ENCODE data around the gene TTLL3. TPM values are rescaled to one million over a fixed set of nuclear protein-coding genes. Genes with fewer than 3 reads are reported as not detected.
A peak's percentile ranks its signal among the peaks of the same experiment; 100 is the strongest.
"Not testable (repeated sequence)": the region's sequence is repeated elsewhere in the genome, so short reads cannot be mapped to it uniquely, and the experiment has no call there.

Gene TTLL3
- total and polyA plus RNA-seq, 11 donors: 4.7 to 30.3 (median 11.8) TPM

DNA sequence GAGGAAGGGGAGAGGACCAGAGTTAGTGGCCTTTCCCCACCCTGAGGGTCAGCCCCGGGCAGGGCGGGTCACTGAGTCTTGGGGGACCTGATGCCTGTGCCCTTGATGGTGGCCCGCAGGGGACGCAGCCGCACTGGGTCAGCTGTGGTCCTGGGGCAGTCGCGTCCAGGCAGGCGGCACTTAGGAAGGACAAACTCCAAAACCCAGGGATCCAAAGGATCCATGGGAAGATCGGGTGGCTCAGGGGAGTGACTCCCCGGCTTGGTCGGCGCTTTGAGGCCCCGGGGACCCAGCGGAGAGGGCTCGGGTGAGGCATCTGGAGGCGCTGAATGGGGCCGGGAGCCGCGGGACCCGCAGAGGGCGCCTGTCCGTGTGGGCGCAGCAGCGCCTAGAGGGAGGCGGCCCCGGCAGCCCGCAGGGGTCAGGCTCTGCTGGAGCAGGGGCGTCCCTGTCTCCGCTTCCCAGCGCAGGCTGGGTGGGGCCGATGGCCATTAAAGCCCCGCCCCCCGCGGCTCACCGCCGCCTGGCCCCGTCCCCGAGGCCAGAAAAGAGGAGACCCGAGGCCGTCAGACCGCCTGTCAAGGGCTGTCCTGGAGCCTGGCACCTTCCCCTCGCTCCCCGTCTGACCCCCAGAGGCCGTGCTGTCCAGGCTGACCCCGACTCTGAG is 52.5 kb downstream of the TTLL3 start:
- H3K36me3 ChIP-seq: no peaks in the 10 kb centered on the region
- TF ChIP-seq, protein P1, sequence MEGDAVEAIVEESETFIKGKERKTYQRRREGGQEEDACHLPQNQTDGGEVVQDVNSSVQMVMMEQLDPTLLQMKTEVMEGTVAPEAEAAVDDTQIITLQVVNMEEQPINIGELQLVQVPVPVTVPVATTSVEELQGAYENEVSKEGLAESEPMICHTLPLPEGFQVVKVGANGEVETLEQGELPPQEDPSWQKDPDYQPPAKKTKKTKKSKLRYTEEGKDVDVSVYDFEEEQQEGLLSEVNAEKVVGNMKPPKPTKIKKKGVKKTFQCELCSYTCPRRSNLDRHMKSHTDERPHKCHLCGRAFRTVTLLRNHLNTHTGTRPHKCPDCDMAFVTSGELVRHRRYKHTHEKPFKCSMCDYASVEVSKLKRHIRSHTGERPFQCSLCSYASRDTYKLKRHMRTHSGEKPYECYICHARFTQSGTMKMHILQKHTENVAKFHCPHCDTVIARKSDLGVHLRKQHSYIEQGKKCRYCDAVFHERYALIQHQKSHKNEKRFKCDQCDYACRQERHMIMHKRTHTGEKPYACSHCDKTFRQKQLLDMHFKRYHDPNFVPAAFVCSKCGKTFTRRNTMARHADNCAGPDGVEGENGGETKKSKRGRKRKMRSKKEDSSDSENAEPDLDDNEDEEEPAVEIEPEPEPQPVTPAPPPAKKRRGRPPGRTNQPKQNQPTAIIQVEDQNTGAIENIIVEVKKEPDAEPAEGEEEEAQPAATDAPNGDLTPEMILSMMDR (IDR thresholded peaks at IDR 0.05): peak in 11 of 12 donors; percentile 33 to 64 (median 50)
- TF ChIP-seq POLR2A (IDR thresholded peaks at IDR 0.05): peak in 1 of 2 donors; percentile 16
- H3K27ac ChIP-seq: peak overlapping the region in 6 of 12 donors; percentile 5 to 87 (median 31)
- no peaks in the 10 kb centered on the region for H3K9me3 ChIP-seq
- WGBS, 4 donors: 14 to 42% (median 15%) methylated on average over 7 to 45 of the region's 45 CpGs
- peaks cover 0 to 21% (median 9%) of the 10 kb centered on the region in 12 donors for H3K4me1 ChIP-seq
- peak; percentile 52 to 84 (median 76) for DNase-seq
- ATAC-seq: peak; percentile 49 to 92 (median 88)
- H3K27me3 ChIP-seq: no peaks in the 10 kb centered on the region
- peak overlapping the region in 11 of 12 donors; percentile 25 to 62 (median 51) for H3K4me3 ChIP-seq
- intact Hi-C loops (cut with DNase I): no loop called here

DNA sequence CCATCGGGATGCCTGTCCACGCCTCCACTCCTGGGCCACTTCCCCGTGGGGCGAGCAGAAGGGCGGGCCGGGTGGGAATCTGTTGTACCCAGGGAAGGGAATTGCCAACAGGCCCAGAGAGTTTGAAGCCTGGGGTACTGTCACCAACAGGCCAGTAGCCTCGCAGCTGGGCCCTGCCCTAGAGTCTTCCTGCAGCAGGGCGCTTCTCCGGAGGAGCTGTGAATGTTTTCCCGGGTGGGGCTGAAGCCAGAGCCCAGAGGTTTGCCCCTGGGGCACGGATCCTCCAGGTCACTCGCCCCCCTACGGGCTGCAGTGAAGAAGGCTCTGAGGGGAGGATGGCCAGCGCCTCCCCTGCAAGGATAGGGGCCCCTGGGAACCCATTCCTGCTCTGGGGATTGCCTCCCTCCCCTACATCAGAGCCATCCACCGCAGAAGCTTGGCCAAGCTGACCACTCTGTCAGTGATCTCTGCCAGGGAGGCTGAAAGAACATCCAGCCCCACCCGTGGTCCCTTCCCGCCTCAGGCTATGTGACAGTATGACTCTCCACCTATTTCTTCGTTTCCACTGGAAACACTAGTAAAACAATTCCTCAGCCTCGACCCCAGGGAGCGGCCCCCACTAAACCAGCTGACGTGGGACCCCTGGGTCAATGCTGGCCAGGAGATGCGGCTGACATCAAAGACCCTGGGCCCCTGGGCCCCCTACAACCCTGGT is 53.2 kb downstream of the TTLL3 start:
- ATAC-seq (peak in 2 of 4 donors; percentile 4 to 10), DNase-seq (no peak)
- no peaks in the 10 kb centered on the region for H3K27me3 ChIP-seq
- H3K4me3 ChIP-seq: peak overlapping the region in 11 of 12 donors; percentile 25 to 62 (median 51)
- no peaks in the 10 kb centered on the region for H3K9me3 ChIP-seq
- no peaks in the 10 kb centered on the region for H3K36me3 ChIP-seq
- H3K27ac ChIP-seq: peak overlapping the region in 5 of 12 donors; percentile 26 to 87 (median 32)
- peaks cover 0 to 21% (median 9%) of the 10 kb centered on the region in 12 donors for H3K4me1 ChIP-seq
- intact Hi-C loops (cut with DNase I): no loop called here
- 56 to 70% (median 58%) methylated on average over 15 to 22 of the region's 22 CpGs for WGBS, 4 donors
- TF ChIP-seq POLR2A (IDR thresholded peaks at IDR 0.05): no peak
- TF ChIP-seq, protein P1 (IDR thresholded peaks at IDR 0.05): no peak

DNA sequence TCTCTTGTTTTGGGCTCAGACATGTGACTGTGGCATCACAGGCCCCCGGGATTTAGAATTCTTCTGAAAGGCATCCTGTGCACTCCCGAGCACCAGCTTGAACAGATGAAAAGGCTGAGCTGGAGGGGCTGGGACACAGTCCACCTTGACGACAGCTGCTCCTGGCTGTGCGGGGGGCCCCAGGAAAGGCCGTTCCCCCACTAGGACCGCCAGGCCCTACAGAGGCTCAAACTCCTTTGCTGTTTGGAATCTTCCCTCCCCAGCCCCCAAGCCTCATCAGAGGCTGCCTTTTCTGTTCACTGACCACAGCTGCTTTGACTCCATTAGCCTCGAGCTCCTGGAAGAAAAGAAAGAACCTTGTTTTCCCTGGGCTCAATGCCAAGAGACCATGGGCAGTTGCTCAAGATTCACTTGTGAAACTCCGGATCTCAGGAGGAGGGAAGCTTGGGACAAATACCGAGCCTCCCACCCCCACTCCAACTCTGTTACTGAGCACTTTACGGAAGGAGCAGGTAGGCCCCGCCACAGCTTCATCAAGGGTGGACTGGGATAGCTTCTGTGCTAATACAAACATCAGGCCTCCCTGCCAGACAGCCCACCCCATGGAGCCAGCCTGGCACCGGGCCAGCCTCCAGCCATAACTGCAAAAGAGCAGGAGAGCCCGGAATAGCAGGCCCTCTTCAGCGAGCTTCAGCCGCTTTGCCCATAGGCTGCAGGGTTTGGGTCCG is 54.3 kb downstream of the TTLL3 start:
- WGBS, 4 donors: 49 to 63% (median 54%) methylated on average over 15 to 16 of the region's 16 CpGs
- peaks cover 0 to 21% (median 9%) of the 10 kb centered on the region in 12 donors for H3K4me1 ChIP-seq
- peak in 4 of 5 donors; percentile 28 to 58 (median 38) for DNase-seq
- H3K4me3 ChIP-seq: peak overlapping the region in 1 of 12 donors; percentile 14
- no peaks in the 10 kb centered on the region for H3K27me3 ChIP-seq
- intact Hi-C loops (cut with DNase I): no loop called here
- no peaks in the 10 kb centered on the region for H3K9me3 ChIP-seq
- H3K36me3 ChIP-seq: no peaks in the 10 kb centered on the region
- H3K27ac ChIP-seq: peak overlapping the region in 9 of 12 donors; percentile 7 to 87 (median 32)
- peak in 3 of 4 donors; percentile 29 to 57 (median 51) for ATAC-seq
- TF ChIP-seq, protein P1 (IDR thresholded peaks at IDR 0.05): no peak
- no peak for TF ChIP-seq POLR2A (IDR thresholded peaks at IDR 0.05)

DNA sequence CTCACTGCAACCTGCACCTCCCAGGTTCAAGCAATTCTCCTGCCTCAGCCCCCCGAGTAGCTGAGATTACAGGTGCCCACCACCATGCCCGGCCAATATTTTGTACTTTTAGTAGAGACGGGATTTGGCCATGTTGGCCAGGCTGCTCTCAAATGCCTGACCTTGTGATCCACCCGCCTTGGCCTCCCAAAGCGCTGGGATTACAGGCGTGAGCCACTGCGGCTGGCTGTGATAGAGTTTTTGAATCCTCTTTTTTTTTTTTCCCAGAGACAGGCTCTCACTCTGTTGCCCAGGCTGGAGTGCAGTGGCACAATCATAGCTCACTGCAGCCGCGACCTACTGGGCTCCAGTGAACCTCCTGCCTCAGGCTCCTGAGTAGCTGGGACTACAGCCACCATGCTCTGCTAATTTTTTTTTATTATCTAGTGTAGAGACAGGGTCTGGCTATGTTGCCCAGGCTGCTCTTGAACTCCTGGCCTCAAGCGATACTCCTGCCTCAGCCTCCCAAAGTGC is 55.1 kb downstream of the TTLL3 start:
- H3K4me3 ChIP-seq; H3K36me3 ChIP-seq; H3K9me3 ChIP-seq; ATAC-seq; intact Hi-C loops (cut with DNase I); DNase-seq; H3K27me3 ChIP-seq: not testable (repeated sequence)
- Histone ChIP-seq H3K27ac (peak overlapping the region in 2 of 12 donors; percentile 7 to 87), H3K4me1 (peaks cover 0 to 21% (median 9%) of the 10 kb centered on the region in 12 donors)
- 87 to 92% (median 89%) methylated on average over 10 of the region's 10 CpGs for WGBS, 4 donors
